ENCODE results near the gene KCND3. TPM values are rescaled to one million over a fixed set of nuclear protein-coding genes. Genes with fewer than 3 reads are reported as not detected.

KCND3 gene
- total RNA-seq, 1 experiment from 2014 or later = not detected

DNA sequence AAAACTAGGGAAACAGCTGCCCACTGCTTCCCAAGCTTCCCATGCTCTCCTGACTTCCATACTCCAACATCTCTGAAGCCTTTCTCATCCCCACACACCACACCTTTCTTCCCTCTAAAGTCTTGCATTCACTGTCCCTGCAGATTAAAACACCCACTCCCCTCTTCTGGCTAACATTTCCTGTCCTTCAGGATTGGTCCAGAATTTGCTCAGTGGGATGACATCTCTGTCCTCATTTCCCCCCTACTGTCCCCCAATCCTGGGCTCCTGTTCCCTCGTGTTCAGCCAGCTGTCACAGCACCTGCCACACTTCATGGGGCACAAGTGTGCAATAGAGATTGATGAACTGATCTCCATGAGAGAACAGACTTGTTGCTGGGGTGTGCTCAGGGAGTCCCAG lies 82.7 kb downstream of the KCND3 start:
- POLR2A ChIA-PET = no interaction called here
- H3K36me3 Mint-ChIP-seq (ENCODE audit: insufficient read depth, unreplicated experiment) = no peaks in the 10 kb centered on the region
- H3K27me3 Mint-ChIP-seq (ENCODE audit: insufficient read depth, unreplicated experiment) = peaks cover 65% of the 10 kb centered on the region
- DNase-seq (ENCODE audit: unreplicated experiment) = no peak
- no peak overlapping the region for H3K27ac Mint-ChIP-seq (ENCODE audit: low read depth, unreplicated experiment)
- H3K4me3 Mint-ChIP-seq (ENCODE audit: unreplicated experiment) = no peak overlapping the region
- CTCF ChIA-PET = no interaction called here
- no peaks in the 10 kb centered on the region for H3K4me1 Mint-ChIP-seq (ENCODE audit: insufficient read depth, unreplicated experiment)
- no TSS peak for BruUV-seq (replicated peaks)
- intact Hi-C loops (cut with micrococcal nuclease) = no loop called here
- no peaks in the 10 kb centered on the region for H3K9me3 Mint-ChIP-seq (ENCODE audit: unreplicated experiment)
- TF ChIP-seq, protein P1, sequence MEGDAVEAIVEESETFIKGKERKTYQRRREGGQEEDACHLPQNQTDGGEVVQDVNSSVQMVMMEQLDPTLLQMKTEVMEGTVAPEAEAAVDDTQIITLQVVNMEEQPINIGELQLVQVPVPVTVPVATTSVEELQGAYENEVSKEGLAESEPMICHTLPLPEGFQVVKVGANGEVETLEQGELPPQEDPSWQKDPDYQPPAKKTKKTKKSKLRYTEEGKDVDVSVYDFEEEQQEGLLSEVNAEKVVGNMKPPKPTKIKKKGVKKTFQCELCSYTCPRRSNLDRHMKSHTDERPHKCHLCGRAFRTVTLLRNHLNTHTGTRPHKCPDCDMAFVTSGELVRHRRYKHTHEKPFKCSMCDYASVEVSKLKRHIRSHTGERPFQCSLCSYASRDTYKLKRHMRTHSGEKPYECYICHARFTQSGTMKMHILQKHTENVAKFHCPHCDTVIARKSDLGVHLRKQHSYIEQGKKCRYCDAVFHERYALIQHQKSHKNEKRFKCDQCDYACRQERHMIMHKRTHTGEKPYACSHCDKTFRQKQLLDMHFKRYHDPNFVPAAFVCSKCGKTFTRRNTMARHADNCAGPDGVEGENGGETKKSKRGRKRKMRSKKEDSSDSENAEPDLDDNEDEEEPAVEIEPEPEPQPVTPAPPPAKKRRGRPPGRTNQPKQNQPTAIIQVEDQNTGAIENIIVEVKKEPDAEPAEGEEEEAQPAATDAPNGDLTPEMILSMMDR (IDR thresholded peaks at IDR 0.05; ENCODE audit: unreplicated experiment) = no peak

DNA sequence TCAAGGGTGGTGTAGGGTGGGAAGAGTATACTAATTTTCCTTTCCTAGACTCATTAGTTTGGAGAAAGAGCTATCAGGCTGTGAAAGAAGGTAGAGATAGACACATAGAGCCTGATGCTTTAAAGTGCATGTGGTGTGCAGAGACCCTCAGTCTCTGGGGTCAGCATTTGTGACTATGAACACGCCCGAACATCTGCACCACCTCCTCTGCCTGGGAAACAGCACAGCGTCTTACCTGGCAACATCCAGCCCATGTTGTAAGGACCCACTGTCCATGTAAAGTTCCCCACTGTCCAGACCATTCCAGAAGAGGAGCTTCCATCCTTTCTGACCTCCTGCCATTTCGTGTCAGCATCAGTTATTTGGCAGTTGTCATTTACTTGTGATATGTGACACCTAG lies 83.4 kb downstream of the KCND3 start:
- H3K4me3 Mint-ChIP-seq (ENCODE audit: unreplicated experiment) = no peak overlapping the region
- no peaks in the 10 kb centered on the region for H3K36me3 Mint-ChIP-seq (ENCODE audit: insufficient read depth, unreplicated experiment)
- TF ChIP-seq, protein P1 (IDR thresholded peaks at IDR 0.05; ENCODE audit: unreplicated experiment) = no peak
- ChIA-PET POLR2A (interaction anchor here (0.7 kb wide), 1 partner anchor 122 kb away, joined by 3 read pairs; no protein-coding TSS in a partner anchor), CTCF (no interaction called here)
- H3K27ac Mint-ChIP-seq (ENCODE audit: low read depth, unreplicated experiment) = no peak overlapping the region
- no peak for DNase-seq (ENCODE audit: unreplicated experiment)
- no peaks in the 10 kb centered on the region for H3K4me1 Mint-ChIP-seq (ENCODE audit: insufficient read depth, unreplicated experiment)
- intact Hi-C loops (cut with micrococcal nuclease) = no loop called here
- peaks cover 72% of the 10 kb centered on the region for H3K27me3 Mint-ChIP-seq (ENCODE audit: insufficient read depth, unreplicated experiment)
- no peaks in the 10 kb centered on the region for H3K9me3 Mint-ChIP-seq (ENCODE audit: unreplicated experiment)
- BruUV-seq (replicated peaks) = no TSS peak

DNA sequence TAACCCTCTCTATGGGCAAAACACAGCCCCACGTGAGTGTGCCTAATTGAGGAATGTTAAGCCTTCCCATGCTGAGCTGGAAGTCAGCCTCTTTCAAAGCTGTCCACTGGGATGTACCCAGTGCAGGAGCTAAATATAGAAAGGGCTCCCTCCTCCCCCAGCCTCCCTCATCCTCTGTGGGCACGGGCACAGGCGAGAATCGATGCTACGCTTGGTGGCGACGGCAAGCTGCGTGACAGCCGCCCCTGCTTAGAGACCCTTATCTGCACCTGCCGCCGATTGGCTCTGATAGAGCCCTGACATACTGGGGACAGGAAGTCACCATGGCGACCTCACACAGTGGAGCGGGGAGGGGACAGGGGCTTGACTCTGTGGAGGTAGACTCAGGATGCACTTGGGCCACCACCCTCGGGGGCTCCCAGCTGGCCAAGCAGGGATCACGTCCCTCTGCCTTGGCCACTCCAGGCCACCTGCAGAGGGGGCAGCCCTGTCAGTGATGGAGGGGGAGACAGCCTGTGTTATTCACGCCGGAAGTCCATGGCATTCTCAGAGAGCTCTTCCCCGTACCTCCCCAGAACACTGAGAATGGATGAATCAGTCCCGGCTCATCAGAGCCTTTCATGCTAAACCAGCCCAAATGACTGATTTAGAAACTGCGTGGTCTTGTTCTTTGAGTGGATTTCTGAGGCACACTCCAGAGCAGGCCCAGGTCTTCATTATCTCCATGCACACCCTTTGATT lies 84.8 kb downstream of the KCND3 start:
- intact Hi-C loops (cut with micrococcal nuclease) = no loop called here
- no TSS peak for BruUV-seq (replicated peaks)
- ChIA-PET CTCF (no interaction called here), POLR2A (interaction anchor here (0.7 kb wide), 1 partner anchor 15 kb away, joined by 3 read pairs; no protein-coding TSS in a partner anchor)
- H3K27ac Mint-ChIP-seq (ENCODE audit: low read depth, unreplicated experiment) = no peak overlapping the region
- H3K9me3 Mint-ChIP-seq (ENCODE audit: unreplicated experiment) = no peaks in the 10 kb centered on the region
- TF ChIP-seq, protein P1 (IDR thresholded peaks at IDR 0.05; ENCODE audit: unreplicated experiment) = no peak
- peaks cover 75% of the 10 kb centered on the region for H3K27me3 Mint-ChIP-seq (ENCODE audit: insufficient read depth, unreplicated experiment)
- H3K36me3 Mint-ChIP-seq (ENCODE audit: insufficient read depth, unreplicated experiment) = no peaks in the 10 kb centered on the region
- H3K4me3 Mint-ChIP-seq (ENCODE audit: unreplicated experiment) = no peak overlapping the region
- no peaks in the 10 kb centered on the region for H3K4me1 Mint-ChIP-seq (ENCODE audit: insufficient read depth, unreplicated experiment)
- no peak for DNase-seq (ENCODE audit: unreplicated experiment)

DNA sequence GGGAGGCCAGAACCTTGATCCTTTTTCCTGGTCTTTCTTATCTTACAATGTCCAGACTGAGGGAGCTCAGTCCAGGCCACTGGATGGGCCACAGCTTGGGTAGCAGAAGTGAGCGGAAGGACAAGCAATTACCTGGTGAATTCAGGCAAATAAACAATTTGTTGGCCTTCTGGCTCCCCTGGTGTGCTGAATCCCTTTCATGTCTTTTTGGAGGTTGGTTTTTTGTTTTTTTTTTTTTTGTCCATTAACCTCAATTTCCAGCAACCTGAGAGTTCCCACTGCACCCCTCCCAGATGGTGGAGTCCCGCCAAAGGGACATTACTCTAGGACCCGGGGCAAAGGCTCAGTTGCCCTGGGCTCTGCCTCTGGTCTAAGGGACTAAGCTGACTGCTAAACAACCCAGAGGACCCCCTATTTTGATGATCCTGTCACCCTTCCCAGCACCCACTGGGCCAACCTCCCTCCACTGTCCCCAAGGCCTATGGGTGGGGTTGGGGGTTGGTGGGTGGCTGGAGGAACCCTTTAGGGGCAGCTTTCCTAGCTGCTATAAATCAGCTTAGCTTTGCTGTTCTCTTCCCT lies 85.5 kb downstream of the KCND3 start:
- Mint-ChIP-seq H3K27ac (ENCODE audit: low read depth, unreplicated experiment) (no peak overlapping the region), H3K36me3 (ENCODE audit: insufficient read depth, unreplicated experiment) (no peaks in the 10 kb centered on the region), H3K4me1 (ENCODE audit: insufficient read depth, unreplicated experiment) (no peaks in the 10 kb centered on the region), H3K4me3 (ENCODE audit: unreplicated experiment) (no peak overlapping the region), H3K9me3 (ENCODE audit: unreplicated experiment) (no peaks in the 10 kb centered on the region), H3K27me3 (ENCODE audit: insufficient read depth, unreplicated experiment) (peaks cover 72% of the 10 kb centered on the region)
- BruUV-seq (replicated peaks) = no TSS peak
- TF ChIP-seq, protein P1 (IDR thresholded peaks at IDR 0.05; ENCODE audit: unreplicated experiment) = no peak
- ChIA-PET POLR2A (no interaction called here), CTCF (interaction anchor here (0.7 kb wide), 1 partner anchor 112 kb away, joined by 3 read pairs; no protein-coding TSS in a partner anchor)
- DNase-seq (ENCODE audit: unreplicated experiment) = no peak
- intact Hi-C loops (cut with micrococcal nuclease) = no loop called here

All from MCF 10A (cell line).